UCSD-AML1 (cell line): ENCODE results near the gene KPNA6.
A peak's percentile ranks its signal among the peaks of the same experiment; 100 is the strongest.

ENCODE experiments used
- DNase-seq: peaks from one replicate; lab custom pipeline; 2025; ENCODE audit not compliant: unreplicated experiment; lab: John Stamatoyannopoulos, UW

The KPNA6 gene

GRCh38 chr1:32186077-32186476 is 78.2 kb downstream of the KPNA6 start:
- peak; percentile 33 for DNase-seq

DNA sequence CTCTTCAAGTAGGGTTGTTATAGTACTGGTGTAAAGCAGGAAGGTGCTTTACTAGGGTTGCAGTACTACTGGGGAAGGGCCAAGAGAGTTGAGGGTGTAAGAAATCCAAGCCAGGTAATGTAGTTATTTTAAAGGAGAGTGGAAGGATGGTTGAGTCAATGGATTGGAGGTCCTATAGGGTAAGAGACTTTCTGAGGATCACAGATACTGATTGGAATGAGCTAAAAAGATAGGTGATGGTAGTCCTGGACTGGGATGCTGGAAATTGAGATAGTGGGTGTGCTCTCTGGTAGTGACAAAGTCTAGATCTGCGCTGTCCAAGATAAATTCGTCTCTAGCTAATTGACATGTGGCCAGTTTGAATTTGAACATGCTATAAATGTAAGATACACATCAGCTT is 78.6 kb downstream of the KPNA6 start:
- no peak for DNase-seq

GRCh38 chr1:32187850-32188249 is 80.0 kb downstream of the KPNA6 start:
- DNase-seq = no peak

DNA sequence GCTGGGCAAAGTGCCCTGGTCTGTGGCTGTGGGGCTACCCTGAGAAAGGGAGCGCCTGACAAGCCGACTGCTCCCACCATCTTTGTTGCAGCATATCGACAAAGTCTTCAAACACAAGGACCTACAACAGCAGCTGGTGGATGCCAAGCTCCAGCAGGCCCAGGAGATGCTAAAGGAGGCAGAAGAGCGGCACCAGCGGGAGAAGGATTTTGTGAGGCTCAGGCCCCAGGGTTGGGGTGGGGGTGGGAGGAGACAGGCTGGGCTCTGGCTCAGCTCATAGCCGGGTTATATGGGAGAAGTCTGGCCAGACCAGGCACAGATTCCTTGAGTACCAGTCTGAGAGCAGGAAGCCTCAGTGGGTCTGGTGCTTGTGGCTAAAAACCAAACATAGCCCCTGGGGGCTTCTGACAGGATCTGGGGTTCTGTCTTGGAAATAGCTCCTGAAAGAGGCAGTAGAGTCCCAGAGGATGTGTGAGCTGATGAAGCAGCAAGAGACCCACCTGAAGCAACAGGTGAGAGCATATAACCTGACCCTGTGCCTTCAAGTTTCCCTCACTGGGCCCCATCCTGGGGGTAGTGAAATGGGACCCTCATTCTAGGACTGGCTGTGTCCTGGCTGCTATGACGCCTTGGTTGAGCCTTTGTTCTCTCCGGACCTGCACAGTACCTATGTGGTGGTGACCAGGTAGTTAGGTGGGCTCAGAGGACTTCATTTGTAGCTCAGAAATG is 84.5 kb downstream of the KPNA6 start:
- no peak for DNase-seq

GRCh38 chr1:32194984-32195383 is 87.1 kb downstream of the KPNA6 start:
- no peak for DNase-seq

- no peak for DNase-seq
These were observed 87.7 kb downstream of the KPNA6 start for GRCh38 chr1:32195531-32195930.

GRCh38 chr1:32195972-32196823 is 88.3 kb downstream of the KPNA6 start:
- no peak for DNase-seq

- no peak for DNase-seq
These were observed 89.2 kb downstream of the KPNA6 start for GRCh38 chr1:32197074-32197473.

DNA sequence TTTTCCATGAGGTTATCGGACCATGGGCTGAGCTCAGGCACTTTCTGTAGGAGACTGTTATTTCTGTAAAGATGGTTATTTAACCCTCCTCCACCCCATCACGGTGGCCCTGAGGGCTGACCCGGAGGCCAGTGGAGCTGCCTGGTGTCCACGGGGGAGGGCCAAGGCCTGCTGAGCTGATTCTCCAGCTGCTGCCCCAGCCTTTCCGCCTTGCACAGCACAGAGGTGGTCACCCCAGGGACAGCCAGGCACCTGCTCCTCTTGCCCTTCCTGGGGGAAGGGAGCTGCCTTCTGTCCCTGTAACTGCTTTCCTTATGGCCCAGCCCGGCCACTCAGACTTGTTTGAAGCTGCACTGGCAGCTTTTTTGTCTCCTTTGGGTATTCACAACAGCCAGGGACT is 90.0 kb downstream of the KPNA6 start:
- DNase-seq = no peak

- no peak for DNase-seq
These were observed 90.6 kb downstream of the KPNA6 start for GRCh38 chr1:32198237-32199042.

- no peak for DNase-seq
These were observed 91.3 kb downstream of the KPNA6 start for GRCh38 chr1:32199043-32199716.

- DNase-seq = no peak
These were observed 91.8 kb downstream of the KPNA6 start for GRCh38 chr1:32199717-32200072.

- peak; percentile 52 for DNase-seq
These were observed 92.6 kb downstream of the KPNA6 start, which contains the start of gene CCDC28B for GRCh38 chr1:32200226-32201010. Gene CCDC28B (plus strand): TSS chr1:32200595. CDS start chr1:32201936, 1,341 bp downstream.

GRCh38 chr1:32201011-32201855 is 93.4 kb downstream of the KPNA6 start:
- DNase-seq = peak; percentile 76

GRCh38 chr1:32204943-32205361 is 97.1 kb downstream of the KPNA6 start:
- DNase-seq = no peak

- peak; percentile 78 for DNase-seq
These were observed 97.8 kb downstream of the KPNA6 start, which contains the start of gene IQCC for GRCh38 chr1:32205401-32206370. Gene IQCC (plus strand): TSS chr1:32205671. CDS start chr1:32205682, 11 bp downstream.

GRCh38 chr1:32208469-32208868 is 100.6 kb downstream of the KPNA6 start:
- no peak for DNase-seq

- DNase-seq = no peak
These were observed 101.1 kb downstream of the KPNA6 start, which contains the start of gene DCDC2B for GRCh38 chr1:32208891-32209328. Gene DCDC2B (plus strand): TSS chr1:32209089. CDS start chr1:32209094, 5 bp downstream.
